Measurements from ENCODE around the gene PDIA2. TPM values are rescaled to one million over a fixed set of nuclear protein-coding genes. Genes with fewer than 3 reads are reported as not detected.

The PDIA2 gene
- total and polyA plus RNA-seq, 2 donors (not counting 3 experiments of a cell fraction or from before 2014, with no cell fraction given) = 0.63 TPM; not detected in 1

GRCh38 chr16:293043-293775 is 10.2 kb downstream of the PDIA2 start:
- peaks cover 0 to 31% of the 10 kb centered on the region in 2 experiments for H3K36me3 ChIP-seq (ENCODE audit: control insufficient read depth in 2 of 2, extremely low read depth in 1 of 2, insufficient read depth in 2 of 2, low read length in 2 of 2)
- POLR2A ChIA-PET = no interaction called here
- CTCF ChIA-PET = interaction anchor here (1.2 kb wide), 1 partner anchor 186 kb away, joined by 3 read pairs; no protein-coding TSS in a partner anchor
- H3K4me3 ChIP-seq (replicated peaks in 1 of 3; ENCODE audit: insufficient read depth in 1 of 3, low read depth in 1 of 3, low read length in 3 of 3) = no peak overlapping the region
- no peak overlapping the region for H3K4me2 ChIP-seq (ENCODE audit: insufficient read depth, low read length)
- no peaks in the 10 kb centered on the region for H3K79me2 ChIP-seq (ENCODE audit: control insufficient read depth, insufficient read depth, low read length)
- no peaks in the 10 kb centered on the region for H3K27me3 ChIP-seq (ENCODE audit: control insufficient read depth in 2 of 2, insufficient read depth in 2 of 2, low read length in 2 of 2)
- DNase-seq (ENCODE audit: low read depth, low spot score) = no peak
- no peaks in the 10 kb centered on the region for H4K20me1 ChIP-seq (replicated peaks; ENCODE audit: control insufficient read depth, extremely low read depth, insufficient read depth, low read length)
- no peaks in the 10 kb centered on the region for H3K4me1 ChIP-seq (ENCODE audit: control insufficient read depth, extremely low read depth, insufficient read depth, low read length)
- no peak overlapping the region for H3K27ac ChIP-seq (ENCODE audit: insufficient read depth, low read depth, low read length)
- dilution Hi-C loops (cut with MboI; ENCODE audit: extremely low pct_ligation_motif_present, low sequenced_read_pairs) (no loop called here), intact Hi-C loops (cut with micrococcal nuclease) (no loop called here)
- no peaks in the 10 kb centered on the region for H3K9me3 ChIP-seq (replicated peaks; ENCODE audit: control insufficient read depth, insufficient read depth, low read length)
- no TSS peak for BruUV-seq (replicated peaks)
- H3K9me1 ChIP-seq (replicated peaks; ENCODE audit: control insufficient read depth, extremely low read depth, insufficient read depth, low read length) = no peaks in the 10 kb centered on the region
- H3K9ac ChIP-seq (replicated peaks; ENCODE audit: extremely low read depth, insufficient read depth, low read length) = no peak overlapping the region
- no peak for FAIRE-seq
- no peak for TF ChIP-seq EZH2 (IDR thresholded peaks at IDR 0.05; ENCODE audit: borderline replicate concordance, low read depth, low read length, severe bottlenecking)
- TF ChIP-seq JUN (IDR thresholded peaks at IDR 0.05; ENCODE audit: borderline replicate concordance, insufficient read depth, insufficient read length, low read depth) = no peak
- no peak for TF ChIP-seq GATA2 (IDR thresholded peaks at IDR 0.05; ENCODE audit: insufficient read depth, insufficient read length, low read depth, low read length)
- no peak for TF ChIP-seq MAX (IDR thresholded peaks at IDR 0.05; ENCODE audit: insufficient read depth, insufficient read length)
- no peak for TF ChIP-seq CTCF (IDR thresholded peaks at IDR 0.05; ENCODE audit: extremely low read depth in 1 of 2, insufficient read depth in 1 of 2, low read depth in 1 of 2, low read length in 2 of 2)
- no peak for TF ChIP-seq POLR2AphosphoS5 (IDR thresholded peaks at IDR 0.05; ENCODE audit: insufficient read depth, low read depth, low read length)
- TF ChIP-seq POLR2A (IDR thresholded peaks at IDR 0.05; ENCODE audit: low read depth, low read length) = no peak
- no peak for TF ChIP-seq FOS (IDR thresholded peaks at IDR 0.05; ENCODE audit: borderline replicate concordance, insufficient read depth, low read length)
- TF ChIP-seq MYC (IDR thresholded peaks at IDR 0.05; ENCODE audit: low read depth, low read length) = no peak
- H2AFZ ChIP-seq (ENCODE audit: low read depth, low read length) = no peak overlapping the region
